ENCODE data around the gene TSPAN33.

DNA sequence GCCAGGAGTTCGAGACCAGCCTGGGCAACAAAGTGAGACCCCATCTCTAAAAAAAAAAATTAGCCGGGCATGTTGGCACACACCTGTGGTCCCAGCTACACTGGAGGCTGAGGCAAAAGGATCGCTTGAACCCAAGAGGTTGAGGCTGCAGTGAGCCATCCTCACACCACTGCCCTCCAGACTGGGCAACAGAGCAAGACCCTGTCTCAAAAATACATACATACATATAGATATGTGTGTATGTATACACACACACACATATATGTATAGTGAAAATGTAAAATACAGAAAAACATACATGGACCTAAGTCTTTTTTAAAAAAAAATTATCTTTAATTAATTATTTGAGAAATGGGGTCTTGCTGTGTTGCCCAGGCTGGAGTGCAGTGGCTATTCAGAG is 49.4 kb downstream of the TSPAN33 start:
- TF ChIP-seq GATA2 (IDR thresholded peaks at IDR 0.05; ENCODE audit: low read depth, low read length) (no peak), GATA3 (IDR thresholded peaks at IDR 0.05; ENCODE audit: low read depth, low read length) (no peak)

Measured in SH-SY5Y (cell line).